A204.1 (cell line): ENCODE measurements around the gene DEFB128.
"Not testable (repeated sequence)": the region's sequence is repeated elsewhere in the genome, so short reads cannot be mapped to it uniquely, and the experiment has no call there.

Experiments
- FAIRE-seq: peaks from 2 replicates; lab custom pipeline; 2012; peaks lifted over from hg19 to GRCh38; lab: Jason Lieb, UNC

The DEFB128 gene

DNA sequence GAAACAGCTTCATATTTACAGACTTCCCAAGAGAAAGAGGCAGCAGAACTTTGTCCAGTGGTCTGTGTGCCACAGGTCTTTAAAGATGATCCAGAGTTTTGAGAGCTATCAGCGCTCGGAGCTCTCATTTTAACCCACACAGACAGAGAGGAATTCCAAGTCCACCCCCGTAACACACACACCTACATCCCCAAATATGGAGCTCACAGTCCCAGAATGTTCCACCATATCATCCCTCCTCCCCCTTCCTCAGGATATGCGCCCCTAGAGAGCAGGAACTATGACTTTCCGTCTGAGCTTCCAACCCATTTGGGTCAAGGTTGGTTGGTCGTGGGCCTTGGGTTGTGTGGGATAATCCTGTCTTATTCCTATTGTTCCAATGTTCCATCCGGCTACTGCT, at the start of gene DEFB128:
TSS of gene DEFB128 (minus strand) at position 101 of the 400 bp plus-strand sequence. CDS start at position 13, 88 bp downstream.
- no peak for FAIRE-seq

DNA sequence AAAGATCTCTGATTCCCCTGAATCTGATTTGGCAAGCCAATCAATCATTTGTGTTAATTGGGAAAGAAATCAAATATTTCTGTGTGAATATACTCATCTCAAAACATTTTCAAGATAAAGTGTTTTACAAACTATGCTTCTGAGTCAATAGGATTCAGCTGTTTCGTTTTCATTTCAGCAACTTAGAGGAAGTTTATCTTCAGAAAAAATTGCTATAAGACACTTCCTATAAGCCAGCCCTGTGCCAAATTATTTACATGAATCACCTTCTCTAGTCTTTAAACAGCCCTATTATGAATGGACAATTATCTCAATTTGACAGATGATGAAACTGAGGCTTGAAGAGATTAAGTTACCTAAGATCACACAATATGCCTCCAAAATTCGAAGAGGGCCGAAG, 48.4 kb upstream of the DEFB128 start:
- FAIRE-seq: no peak

DNA sequence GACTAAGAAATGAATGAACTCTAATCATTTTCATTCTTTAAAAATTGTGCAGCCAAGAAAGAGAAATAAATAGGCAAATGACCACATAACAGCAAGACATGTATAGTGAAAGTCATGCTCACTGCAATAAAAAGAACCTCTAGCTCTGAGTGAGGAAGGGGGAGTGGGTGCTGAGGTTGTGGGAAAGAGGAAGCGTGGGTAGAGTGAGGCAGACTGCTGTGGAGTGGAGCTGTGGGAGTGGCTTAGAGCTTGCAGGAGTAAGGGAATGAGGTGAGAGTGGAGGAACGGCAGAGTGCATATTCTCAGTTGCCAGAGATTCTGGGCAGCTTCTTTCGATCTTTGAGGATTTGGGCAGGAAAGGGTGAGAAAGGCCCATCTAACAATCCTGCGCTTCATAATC, 48.0 kb upstream of the DEFB128 start:
- FAIRE-seq: no peak

DNA sequence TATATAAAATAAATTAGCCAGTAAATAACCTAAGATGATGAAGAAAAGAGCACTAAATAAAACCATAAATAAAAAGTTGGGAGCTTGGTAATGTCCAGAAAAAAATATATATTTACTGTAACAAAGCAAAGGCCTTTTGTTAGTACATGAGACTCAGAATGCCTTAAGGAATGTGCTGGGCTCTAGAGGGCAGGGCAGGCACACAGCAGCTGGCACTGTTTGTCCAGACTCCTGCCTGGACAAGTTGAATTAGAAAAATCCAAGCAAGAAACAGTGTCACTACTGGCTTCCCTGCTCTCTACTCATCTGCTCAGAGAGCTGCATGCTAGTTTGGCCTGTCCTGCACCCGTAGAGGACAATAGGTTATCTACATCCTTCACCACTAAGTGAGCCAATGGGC, 46.4 kb upstream of the DEFB128 start:
- FAIRE-seq: no peak

DNA sequence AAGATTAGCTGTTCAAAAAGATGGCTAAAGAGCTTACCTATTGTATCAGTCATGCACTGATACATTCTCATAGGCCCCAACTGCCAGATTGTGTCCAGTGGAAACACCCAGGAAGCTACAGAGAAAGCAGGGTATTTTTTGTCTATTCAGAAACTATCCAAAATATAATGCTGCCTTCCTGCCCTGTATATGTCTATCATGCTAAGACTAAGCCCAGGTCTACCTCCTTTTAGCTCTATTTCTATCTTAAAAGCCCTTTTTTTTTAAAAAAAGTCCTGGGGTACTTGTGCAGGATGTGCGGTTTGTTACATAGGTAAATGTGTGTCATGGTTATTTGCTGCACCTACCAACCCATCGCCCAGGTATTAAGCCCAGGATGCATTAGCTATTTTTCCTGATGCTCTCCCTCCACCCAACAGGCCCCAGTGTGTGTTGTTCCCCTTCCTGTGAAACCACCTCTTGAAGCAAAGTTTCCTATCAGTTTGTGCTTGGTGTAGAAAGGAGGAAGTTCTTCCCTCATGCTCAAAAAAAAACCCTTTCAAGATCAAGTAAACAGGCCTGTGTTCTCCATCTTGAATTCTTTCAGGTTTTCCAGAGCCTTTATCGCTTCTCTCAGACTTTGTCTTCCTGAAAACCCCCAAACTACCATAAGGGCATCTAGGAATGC, 38.1 kb upstream of the DEFB128 start:
- no peak for FAIRE-seq

DNA sequence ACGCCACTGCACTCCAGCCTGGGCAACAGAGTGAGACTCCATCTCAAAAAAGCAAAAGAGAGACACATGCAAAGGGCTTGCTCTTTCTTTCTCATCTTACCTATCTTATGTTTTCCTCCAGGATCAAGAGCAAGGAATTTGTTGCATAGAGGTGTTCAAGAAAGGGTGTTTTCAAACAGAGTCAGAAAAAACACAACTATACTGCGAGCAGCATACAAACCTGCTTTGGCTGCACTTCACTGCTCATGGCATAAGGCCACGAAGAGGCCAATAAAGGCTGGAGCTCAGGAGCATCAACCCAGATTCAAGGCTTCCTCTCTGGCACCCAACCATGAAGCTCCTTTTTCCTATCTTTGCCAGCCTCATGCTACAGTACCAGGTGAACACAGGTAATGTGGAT, 37.4 kb upstream of the DEFB128 start, which contains the start of gene DEFB129:
TSS of gene DEFB129 (plus strand) at position 301 of the 400 bp plus-strand sequence. CDS start at position 332, 31 bp downstream.
- no peak for FAIRE-seq

DNA sequence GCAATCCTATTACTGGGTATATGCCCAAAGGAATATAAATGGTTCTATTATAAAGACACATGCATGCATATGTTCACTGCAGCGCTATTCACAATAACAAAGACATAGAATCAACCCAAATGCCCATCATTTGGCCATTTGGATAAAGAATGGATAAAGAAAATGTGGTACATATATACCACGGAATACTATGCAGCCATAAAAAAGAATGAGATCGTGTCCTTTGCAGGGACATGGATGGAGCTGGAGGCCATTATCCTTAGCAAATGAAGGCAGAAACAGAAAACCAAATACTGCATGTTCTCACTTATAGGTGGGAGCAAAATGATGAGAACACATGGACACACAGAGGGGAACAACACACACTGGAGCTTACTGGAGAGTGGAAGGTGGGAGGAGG, 36.4 kb upstream of the DEFB128 start:
- FAIRE-seq: not testable (repeated sequence)

DNA sequence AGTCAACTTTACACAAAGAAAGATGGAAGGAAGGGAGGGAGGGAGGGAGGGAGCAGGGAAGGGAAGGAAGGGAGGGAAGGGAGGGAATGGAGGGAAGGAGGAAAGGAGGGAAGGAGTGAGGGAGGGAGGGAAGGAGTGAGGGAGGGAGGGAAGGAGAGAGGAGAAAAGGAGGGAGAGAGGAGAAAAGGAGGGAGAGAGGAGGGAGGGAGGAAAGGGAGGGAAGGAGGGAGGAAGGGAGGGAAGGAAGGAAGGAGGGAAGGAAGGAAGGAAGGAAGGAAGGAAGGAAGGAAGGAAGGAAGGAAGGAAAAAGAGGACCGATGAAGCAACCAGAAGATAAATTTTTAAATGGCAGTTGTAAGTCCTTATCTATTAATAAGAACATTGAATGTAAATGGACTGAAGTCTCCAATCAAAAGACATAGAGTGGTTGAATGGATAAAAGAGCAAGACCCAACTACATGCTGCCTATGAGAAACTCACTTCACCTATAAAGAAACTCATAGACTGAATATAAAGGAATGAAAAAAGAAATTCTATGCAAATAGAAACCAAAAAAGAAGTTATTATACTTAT, 31.8 kb upstream of the DEFB128 start:
- FAIRE-seq: no peak

DNA sequence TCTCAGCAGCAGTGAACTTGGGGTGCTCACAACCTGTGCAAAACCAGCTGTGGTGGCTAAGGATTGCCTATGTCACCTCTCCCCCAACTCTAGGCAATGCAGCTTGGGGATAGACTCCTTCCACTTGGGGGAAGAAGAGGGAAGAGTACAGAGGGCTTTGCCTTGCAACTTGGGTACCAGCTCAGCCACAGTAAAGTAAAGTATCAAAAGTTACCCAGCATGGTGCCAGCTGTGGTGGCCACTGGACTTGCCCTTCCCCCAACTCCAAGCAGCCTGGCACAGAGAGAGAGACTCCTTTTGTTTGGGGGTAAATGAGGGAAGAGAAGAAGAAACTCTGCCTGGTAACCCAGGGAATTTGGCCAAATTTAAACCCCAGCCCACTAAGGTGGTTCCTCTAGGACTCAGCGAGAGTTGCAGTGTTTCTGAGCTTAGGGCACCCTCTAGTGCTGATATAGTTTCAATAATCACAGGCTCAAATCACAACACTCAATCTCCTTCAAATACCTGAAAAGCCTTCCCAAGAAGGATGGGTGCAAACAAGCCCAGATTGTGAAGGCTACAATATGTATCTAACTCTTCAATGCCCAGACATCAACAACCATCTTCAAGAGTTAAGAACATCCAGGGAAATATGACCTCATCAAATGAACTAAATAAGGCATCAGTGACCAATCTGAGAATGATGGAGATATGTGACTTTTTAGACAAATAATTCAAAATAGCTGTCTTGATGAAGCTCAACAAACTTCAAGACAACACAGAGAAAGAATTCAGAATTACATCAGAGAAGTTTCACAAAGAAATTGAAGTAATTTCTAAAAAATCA, 30.0 kb upstream of the DEFB128 start:
- no peak for FAIRE-seq

DNA sequence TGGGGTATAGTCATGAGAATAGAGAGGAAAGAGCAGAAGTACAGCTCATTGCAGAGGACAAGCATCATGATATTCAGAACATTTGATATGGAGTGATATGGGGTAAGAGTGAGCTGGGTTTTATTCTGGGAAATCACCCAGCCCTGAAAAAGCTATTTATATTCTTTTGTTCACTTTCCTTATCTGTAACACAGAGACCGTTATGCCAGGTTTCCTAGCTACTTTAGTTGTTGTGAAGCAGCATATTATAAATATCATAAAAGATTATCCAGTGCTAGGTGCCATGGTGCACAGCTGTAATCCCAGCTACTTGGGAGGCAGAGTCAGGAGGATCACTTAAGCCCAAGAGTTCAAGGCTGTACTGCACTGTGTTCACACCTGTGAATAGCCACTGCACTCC, 27.8 kb upstream of the DEFB128 start:
- FAIRE-seq: no peak

DNA sequence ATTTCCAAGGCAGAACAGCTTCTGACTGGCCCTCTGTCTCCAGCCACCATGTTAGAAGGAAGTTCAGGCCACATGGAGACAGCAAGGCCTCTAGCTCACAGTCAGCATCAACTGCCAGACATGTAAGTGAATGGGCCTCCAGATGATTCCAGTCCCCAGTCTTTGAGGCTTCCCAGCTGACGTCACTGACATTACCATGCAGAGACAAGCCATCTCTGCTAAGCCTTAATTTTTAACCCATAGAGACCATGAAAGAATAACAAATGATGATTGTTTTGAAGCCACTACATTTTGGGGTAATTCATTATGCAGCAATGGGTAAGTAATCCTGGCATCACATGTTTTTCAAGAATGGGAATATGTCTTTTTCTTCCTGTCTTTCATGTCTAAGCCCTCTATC, 26.3 kb upstream of the DEFB128 start:
- no peak for FAIRE-seq

DNA sequence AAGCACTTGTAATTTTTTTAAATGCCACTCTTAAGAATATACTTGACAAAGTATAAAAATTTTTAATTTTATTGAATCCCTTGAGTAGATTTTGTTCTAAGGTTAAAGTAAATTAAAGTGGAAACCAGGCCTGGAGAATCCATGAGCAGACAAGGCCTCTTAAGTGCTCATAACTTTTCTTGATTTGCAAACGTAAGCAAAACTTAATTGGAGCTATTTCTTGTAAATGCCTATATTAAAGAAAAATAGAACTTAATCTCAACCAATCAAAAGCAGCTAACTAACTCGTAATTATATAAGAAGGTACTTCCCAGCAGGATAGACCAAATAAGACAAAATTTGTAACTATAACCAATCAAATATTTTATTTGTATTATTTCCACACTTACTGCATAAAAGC, 24.9 kb upstream of the DEFB128 start:
- FAIRE-seq: no peak

DNA sequence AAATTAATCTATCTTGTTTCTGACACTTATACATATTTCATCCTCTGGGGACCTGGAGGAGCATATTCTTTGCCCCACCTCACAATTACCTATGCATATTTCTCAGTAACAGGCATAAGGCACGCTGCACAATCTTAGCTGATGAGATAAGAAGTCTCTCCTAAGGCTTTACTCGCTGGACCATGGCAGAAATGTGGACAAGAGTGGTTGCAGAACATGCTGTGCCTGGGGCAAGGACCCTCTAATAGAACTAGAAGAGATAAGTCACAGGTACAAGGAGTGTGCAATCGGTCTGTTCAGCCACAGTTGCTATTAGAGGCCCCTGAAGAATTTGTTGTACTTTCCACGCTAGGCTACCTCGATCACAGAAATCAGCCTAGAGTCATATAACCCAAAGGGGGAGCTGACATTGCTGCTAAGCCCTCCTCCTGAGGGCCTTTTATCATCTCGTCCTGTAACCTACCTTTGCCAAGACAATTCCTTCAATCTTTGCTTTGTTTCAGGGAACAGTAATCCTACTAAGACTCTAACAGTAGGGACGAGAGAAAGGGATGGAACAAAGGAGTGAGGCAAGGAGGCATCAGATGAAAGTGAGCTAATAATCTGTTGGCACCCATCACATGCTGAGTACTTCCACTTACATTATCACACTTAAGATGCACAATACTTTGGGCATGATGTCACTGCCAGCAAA, 21.4 kb upstream of the DEFB128 start:
- no peak for FAIRE-seq

DNA sequence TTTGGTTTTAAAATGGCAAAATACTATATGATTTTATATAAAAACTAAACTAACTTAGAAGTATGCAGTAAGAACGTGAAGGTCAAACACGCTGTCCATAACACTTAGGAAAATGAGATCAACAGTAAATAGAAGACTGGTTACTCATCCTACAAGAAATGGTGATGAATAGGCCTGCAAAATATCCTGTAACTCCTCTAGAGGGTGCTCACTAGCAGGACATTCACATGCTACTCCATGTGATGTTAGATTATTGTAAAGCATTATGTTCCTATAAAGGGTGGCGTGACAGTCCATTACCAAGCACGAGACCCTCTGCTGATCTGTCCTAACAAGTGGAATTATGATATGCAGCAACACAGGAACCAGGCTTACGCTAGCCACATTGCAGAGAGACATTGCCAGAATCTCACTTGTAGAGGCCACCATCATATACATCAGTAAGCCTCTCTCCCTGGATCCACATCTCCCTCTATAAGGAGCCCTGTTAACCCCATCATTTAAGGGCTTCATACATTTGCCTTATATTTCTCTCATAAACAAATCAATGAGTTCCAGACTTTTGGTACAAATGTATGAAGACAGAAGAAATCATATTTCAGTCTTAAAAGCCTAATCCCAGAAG, 19.5 kb upstream of the DEFB128 start:
- FAIRE-seq: peak; percentile 89

DNA sequence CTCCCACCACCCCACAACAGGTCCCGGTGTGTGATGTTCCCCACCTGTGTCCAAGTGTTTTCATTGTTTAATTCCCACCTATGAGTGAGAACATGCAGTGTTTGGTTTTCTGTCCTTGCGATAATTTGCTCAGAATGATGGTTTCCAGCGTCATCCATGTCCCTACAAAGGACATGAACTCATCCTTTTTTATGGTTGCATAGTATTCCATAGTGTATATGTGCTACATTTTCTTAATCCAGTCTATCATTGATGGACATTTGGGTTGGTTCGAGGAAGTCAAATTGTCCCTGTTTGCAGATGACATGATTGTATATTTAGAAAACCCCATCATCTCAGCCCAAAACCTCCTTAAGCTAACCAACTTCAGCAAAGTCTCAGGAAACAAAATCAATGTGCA, 14.1 kb upstream of the DEFB128 start:
- FAIRE-seq: not testable (repeated sequence)

DNA sequence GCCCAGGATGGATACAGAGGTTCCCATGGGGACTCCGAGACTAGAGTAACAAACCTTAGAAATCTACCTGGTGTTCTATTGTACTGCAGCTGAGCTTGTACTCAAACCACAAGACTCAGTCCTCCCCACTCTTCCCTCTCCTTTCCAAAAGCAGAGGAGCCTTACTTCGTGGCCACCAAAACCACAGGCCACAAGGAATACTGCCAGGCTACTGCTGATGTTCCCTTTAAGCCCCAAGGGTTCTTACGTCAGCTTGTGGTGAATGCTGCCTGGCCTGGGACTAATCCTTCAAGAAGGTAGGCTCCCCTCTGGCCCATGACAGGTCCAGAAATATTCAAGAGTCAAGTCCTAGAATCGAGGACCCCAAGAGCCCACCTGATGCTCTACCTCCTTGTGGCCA, 10.5 kb upstream of the DEFB128 start:
- FAIRE-seq: no peak

DNA sequence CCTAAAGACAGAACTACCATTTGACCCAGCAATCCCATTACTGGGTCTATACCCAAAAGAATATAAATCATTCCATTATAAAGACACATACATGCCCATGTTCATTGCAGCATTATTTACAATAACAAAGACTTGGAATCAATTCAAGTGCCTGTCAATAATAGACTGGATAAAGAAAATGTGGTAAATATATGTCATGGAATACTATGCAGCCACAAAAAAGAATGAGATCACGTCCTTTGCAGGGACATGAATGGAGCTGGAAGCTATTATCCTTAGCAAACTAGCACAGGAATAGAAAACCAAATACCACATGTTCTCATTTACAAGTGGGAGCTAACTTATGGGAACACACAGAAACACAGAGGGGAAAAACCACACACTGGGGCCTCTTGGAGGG, 8.7 kb upstream of the DEFB128 start:
- no peak for FAIRE-seq

DNA sequence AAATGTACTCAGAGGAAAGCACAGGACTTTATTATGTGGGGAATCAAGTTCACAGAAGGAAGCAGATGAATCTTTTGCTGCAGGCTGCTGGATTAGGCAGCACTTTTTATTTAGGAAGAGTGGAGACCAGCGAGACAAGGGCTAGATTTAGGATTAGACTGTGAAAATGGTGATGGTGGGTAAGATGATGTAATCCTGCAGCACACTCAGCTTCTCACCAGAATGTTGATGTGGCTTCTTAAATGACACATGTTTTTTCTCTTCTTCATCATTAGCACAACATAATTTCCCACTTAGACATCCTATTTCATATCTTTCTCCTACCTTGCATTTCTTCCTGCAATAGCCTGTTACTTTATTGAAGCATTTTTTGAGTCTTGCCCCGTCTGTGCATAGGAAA, 1.8 kb downstream of the DEFB128 start:
- no peak for FAIRE-seq

DNA sequence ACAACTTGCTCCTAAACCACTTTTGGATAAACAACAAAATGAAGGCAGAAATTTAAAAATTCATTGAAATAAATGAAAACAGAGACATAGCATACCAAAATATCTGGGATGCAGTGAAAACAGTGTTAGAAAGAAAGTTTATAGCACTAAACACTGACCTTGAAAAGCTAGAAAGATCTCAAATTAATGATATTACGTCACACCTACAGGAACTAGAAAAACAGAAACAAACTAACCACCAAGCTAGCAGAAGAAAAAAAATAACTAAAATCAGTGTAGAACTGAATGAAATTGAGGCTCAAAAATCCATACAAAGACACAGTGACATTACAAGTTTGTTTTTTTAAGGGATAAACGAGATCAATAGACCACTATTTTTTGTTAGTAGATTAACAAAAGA, 5.2 kb downstream of the DEFB128 start:
- FAIRE-seq: no peak

DNA sequence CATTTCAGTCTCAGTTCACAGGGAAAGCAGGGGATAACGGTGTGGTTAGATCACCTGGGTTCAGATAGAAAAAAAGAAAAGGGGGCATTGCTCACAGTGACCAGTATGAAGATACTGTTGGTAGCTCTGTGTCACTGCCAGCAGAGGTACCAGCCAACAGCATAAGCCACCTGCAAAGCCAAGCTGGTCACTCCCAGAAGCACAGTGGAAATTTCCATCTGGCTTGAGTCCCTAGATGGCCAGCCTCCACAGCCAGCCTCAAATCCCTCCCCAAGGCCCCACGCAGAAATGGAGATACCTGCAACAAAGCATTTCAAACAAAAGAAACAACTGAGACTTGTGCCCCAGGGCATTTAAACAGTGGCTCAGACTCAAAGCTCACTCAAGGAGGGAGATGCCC, 20.6 kb downstream of the DEFB128 start:
- FAIRE-seq: no peak

DNA sequence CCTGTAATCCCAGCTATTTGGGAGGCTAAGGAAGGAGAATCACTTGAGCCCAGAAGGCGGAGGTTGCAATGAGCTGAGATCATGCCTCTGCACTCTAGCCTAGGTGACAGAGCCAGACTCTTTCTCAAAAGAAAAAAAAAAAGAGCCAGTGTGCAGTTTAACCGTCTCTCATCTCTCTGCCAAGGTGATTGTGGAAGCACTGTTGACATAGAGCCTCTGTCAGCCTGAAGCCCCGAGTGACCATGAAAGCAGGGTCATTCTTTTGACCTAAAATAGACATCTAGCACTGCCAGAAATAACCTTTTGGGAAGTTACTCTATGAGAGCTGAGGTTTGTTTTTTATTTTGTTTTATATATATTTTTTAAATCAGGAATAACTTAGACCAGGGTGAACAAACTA, 24.9 kb downstream of the DEFB128 start:
- no peak for FAIRE-seq

DNA sequence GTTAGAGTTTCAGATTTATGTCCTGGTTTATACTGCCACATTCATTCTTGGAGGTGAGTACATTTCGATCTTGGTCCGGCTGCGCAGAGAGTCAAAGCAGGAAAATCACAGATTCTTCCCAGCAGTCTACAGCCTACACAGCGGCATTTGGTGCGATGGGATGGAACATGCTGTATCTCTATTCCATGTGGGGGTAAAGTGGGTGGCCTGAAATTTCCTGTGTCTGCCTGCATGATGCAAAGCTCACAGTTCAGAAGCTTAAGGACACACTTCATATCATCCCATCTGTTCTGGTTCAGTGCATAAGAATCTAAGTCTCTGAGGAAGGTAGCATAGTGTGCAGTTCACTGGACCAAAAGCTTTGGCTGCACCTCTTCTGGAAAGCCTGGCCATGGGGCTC, 32.4 kb downstream of the DEFB128 start, which contains the start of gene DEFB127:
TSS of gene DEFB127 (plus strand) at position 301 of the 400 bp plus-strand sequence. CDS start at position 392, 91 bp downstream.
- FAIRE-seq: no peak
